NCI-H2107 treated with DMSO at 0.1 percent for 48 hours (cell line): ENCODE results near the gene PNPO.
"Not testable (repeated sequence)": the region's sequence is repeated elsewhere in the genome, so short reads cannot be mapped to it uniquely, and the experiment has no call there.

ENCODE experiments used
- DNase-seq: peaks from one replicate; lab custom pipeline; 2025; ENCODE audit not compliant: unreplicated experiment; lab: John Stamatoyannopoulos, UW

PNPO gene

DNA sequence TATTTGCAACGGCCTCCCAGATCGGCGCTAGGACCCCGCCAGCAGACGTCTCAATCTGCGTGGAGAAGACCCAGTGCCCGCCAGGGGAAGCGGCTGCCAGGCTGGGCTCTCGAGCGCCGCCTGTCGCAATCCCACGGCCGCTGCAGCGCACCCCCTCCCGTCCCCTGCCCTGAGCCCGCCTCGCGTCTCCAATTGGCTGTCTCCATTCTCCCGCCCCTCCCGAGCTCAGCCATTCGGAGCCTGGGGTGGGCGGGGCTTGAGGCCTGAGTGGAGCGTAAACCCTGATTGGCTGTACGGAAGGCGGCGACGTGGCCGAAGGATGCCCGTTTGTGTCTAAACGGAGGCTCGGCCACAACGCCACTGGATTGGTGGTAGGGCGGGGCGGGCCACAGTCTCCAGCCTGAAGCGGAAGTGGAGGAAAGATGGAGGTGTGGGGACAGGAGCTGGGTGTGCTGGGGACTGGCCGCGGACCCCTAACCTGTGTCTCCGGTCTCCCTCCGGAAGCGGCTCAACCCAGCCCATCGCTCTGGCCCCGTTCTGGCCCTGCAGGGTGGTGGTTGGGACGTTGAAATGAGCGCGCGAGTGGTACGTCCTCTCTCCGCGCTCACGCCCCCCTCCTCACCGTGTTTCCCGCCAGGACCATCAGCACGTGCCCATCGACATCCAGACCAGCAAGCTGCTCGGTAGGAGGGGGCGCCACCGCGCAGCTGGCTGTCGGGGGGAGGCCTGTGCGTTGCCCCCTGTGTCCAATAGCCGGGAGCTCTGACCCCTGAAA is 29.5 kb downstream of the PNPO start, which contains the start of gene CDK5RAP3:
Gene CDK5RAP3 (plus strand): TSS at position 389 of the 775 bp plus-strand sequence. CDS start 34 bp downstream, at position 423.
- DNase-seq: peak; percentile 97

DNA sequence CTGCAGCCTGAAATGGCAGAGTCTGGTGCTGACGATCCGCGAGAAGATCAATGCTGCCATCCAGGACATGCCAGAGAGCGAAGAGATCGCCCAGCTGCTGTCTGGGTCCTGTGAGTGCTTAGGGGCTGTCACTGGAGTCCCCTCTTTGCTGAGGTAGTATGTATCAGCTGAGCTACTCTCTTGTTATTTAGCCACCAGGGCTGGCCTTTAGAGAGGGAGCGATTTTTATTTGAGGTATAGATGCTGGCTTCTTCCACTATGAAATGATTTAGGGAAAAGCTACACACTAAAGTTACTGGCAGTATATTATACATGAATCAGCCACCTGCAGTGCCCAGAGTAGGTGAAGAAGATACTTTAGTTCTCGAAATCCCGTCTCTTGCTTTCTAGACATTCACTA is 32.2 kb downstream of the PNPO start:
- no peak for DNase-seq

DNA sequence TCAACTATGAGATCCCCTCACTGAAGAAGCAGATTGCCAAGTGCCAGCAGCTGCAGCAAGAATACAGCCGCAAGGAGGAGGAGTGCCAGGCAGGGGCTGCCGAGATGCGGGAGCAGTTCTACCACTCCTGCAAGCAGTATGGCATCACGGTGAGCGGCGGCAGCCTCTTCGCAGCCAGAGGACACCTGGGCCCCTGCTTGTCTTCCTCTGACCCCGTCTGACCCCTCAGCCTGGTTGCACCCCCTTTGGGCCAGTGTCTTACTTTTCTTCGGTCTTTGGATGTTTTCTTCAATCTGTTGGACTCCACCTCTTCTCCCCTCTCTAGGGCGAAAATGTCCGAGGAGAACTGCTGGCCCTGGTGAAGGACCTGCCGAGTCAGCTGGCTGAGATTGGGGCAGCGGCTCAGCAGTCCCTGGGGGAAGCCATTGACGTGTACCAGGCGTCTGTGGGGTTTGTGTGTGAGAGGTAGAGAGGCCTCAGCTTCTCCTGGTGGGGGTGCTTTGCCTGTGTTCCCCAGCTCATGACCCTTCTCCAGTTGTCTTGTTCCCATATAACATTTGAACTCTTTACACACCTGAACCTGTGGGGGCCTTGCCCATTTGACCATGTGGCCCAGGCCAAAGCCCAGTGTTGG is 33.9 kb downstream of the PNPO start:
- DNase-seq: no peak

DNA sequence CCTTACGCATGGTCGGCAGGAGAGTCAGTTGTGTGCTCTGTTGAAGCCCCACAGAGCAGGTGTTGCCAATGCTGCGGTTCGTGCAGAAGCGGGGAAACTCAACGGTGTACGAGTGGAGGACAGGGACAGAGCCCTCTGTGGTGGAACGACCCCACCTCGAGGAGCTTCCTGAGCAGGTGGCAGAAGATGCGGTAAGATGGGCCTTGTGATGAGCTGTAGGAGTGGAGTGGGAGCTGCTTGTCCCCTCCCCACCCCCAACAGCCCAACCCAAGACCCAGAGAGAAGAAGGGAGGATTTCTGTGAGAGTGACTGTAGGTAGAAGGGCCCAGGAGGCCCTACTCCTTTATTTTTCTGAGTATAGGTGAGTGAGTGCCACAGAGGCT is 34.4 kb downstream of the PNPO start:
- no peak for DNase-seq

DNA sequence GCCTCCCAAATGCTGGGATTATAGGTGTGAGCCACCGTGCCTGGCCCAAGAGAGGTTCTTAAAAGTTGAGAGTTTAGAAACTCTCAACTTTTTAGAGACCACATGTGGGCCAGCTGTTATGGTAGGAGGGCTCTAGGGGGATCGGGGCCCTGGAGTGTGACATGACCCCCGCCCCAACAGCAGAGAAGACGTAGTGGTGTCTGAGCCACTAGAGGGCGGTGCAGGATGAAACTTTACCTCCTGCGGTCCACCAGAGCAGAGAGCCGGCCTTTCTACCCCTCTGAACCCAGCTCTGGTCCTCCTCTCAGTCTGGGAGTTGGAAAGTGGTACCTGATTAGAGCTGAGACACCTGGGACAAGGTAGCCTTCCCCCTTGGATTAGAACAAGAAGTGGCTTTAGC is 37.0 kb downstream of the PNPO start:
- peak; percentile 30 for DNase-seq

DNA sequence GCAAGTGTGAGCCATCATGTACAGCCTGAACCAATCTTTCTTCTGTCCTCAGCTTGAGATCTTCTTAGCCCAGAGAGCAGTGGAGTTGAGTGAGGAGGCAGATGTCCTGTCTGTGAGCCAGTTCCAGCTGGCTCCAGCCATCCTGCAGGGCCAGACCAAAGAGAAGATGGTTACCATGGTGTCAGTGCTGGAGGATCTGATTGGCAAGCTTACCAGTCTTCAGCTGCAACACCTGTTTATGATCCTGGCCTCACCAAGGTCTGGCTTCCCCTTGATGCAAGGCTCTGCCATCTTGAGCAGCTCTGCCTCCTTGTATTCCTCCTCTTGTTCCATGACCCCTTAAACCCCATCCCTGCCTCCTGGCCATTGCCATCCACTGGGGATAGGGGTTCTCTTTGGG is 39.2 kb downstream of the PNPO start:
- no peak for DNase-seq

DNA sequence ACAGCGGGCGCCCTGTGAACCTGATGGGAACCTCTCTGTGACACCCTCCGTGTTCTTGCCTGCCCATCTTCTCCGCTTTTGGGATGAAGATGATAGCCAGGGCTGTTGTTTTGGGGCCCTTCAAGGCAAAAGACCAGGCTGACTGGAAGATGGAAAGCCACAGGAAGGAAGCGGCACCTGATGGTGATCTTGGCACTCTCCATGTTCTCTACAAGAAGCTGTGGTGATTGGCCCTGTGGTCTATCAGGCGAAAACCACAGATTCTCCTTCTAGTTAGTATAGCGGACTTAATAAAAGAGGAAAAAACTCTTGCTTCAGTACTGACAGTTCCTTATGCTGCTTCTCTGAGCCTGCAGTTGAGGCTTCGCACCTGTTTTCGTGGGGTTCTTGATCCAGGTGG is 40.1 kb downstream of the PNPO start:
- no peak for DNase-seq

DNA sequence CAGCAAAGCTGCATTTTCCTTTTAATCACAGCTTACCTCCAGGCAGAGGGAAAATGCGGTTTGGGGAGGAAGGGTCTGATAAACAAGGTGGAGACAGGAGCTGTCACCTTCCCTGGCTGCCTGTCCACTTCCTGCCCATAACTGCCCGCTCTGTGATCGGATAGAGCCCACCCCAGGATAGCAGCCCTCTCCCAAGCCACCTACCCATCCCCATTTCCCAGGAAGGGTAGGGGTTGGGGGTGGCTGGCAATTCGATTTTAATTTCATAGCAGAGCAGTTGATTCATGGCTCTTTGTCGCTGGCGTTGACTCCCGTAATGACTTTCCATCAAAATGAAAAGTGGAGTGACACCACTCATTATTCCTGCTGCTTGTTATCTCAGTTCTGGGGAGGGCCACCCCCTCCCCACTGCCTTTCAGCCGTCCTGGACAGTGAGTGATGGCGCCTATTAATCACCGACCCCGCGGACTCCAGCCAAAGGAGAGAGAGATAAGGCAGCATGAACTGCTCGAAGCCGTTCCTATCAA is 40.8 kb downstream of the PNPO start:
- no peak for DNase-seq

DNA sequence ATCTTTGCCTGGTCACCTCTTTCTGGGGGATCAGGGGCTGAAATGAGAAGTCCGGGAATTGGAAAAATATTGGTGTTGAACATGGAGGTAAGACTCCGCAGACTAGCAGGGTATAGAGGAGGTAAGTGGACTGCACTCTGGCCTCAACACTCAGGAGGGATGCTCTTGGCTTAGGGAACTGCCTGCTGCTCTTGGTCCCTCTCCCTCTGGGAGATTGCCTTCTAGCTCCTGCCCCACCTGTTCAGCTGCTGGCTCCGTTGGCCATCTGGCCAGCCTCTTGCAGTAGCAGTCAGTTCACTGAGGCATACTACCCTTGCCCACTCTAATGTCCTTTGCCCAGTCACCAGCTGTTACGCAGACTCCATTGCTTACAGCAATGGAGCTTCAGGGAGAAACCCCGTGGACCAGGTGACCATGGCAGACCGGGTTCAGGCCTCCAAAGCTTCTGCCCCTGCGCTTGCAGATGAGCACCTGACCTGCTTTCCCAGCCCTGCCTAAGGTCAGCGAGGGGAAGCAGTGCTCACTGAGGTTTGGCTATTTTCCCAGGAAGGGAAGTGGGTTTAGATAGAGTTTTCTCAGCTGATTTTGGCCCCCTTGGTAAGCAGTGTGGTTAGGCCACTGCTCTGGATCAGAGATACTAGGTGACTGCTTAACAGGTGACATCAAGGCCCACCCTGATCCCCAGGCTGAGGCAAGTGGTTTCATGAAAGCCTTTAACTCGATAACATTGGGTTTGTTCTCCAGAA is 41.4 kb downstream of the PNPO start:
- no peak for DNase-seq

DNA sequence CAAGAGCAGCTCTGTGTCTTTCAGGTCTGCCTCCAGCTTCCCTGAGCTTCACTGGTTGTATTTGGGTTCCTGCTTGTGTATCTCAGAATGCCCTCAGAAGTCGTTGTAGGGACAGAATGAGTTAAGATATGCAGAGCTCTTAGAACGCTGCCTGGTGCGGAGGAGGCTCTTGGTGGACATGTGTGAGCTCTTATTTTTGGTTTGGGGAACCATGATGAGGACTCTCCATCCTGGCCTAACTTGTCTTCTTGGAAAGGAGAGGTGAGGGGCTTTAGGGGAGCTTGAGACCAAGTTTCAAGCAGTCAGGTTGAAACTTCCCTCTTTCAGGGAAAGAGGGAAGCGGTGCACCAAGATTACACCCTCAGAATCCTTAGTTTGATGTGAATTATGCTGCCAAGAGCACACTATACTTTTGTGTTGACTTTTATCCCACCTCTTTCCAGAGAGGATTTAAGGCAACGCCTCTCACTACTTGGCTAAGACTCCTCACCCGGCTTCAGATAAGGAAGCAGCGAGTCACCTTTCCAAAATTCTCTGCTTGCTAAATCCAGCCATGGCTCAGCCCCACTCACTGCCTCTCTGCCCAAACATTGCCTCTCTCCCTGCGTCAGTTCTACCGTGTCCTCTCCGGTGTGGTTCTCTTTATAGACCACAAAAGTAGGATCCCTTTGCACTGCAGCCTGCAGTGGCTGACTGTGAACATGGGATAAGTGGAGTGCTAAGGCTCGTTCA is 42.3 kb downstream of the PNPO start:
- no peak for DNase-seq

DNA sequence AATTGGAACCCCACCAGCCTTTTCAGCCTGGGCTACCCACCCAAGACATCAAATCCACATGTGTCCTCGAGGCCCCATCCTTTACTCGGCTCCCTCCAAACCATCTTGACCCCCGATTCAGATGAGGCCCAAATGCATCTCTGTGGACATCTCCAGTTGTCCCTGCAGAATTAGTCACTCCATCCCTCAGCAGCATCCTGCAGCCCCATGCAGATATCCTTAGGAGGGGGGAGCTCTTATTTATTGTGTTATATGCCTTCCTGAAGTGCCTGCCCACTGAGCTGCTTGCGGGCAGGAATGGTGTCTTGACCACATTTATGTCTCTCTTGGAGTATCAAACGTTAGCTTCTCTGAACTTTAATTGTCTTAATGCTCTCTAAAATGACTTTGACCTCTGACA is 45.1 kb downstream of the PNPO start:
- no peak for DNase-seq

DNA sequence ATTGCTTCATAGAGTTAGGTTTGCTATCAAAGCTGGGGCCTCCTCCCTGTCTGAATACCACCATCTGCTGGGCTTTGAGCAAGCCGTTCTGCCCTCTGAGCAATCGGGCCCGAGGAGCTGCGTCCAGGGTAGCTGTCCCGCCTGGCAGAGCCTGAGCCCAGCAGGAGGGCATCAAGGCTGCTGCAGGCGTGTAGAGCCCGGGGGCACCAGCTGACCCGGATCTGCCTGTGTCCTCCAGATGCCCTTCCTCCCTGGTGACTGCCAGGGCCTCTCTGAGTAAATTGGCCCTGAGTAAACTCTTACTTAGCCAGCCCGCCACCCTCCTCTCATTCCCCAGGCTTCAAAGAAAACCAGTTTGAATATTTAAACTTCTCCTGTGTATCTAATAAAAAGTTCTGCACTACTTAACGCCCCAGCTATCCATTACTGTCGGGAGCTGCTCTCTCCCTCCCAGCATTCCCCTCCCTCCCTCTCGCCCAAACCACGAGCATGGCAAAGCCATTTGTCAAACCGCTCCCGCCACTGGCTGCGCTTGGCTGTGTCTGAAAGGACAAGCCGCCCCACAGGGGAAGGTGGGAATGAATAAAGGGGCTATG is 46.0 kb downstream of the PNPO start:
- DNase-seq: peak; percentile 49

DNA sequence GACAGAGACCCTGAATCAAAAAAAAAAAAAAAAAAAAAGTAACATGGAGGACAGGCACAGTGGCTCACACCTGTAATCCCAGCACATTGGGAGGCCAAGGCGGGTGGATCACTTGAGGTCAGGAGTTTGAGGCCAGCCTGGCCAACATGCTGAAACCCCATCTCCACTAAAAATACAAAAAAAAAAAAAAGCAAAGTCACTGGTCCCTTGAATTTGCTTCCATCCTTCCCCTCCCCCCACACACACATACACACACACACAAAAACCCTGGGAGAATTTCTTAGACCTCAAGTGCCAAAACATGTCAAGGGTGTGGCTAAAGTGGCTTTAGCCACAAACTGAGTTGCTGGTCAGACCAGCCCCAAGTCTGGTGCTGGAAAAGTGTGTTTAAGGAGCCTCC is 47.1 kb downstream of the PNPO start:
- not testable (repeated sequence) for DNase-seq

DNA sequence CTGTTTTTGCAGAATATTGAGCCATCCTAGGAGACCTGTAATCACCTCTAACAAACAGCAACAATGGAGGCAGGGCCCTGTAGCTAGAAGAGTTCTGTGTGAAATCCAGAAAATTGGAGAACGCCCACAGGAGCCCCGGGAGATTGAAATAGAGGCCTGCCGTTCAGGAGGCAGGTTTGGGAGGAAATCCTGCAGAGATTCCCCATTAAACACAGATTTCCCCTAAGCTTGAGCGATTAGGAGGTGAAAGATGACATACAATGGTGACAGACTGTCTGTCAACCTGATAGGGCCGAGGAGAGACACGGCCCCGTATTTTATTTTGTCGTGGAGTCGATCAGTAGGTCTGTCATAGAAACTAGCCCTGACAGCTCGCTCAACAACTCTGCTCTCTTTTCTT is 47.8 kb downstream of the PNPO start:
- no peak for DNase-seq

DNA sequence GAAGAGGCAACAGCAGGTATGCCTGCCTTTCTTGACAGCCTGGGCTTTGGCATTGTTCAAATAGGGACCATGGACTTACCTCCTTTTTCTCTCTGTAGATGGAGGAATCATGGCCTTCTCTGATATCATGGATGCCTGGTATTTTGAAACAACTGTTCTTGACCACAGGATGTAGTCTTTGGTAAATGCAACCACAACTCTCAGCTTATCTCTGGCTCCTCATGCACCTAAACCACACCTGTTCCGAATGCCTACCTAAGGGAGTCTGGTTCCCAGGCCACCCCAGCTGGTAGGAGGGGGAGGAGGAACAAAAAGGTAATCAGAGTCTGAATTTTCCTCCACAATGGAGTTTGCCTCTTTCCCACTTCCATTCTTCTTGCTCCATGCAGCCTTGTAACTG is 48.3 kb downstream of the PNPO start:
- no peak for DNase-seq

DNA sequence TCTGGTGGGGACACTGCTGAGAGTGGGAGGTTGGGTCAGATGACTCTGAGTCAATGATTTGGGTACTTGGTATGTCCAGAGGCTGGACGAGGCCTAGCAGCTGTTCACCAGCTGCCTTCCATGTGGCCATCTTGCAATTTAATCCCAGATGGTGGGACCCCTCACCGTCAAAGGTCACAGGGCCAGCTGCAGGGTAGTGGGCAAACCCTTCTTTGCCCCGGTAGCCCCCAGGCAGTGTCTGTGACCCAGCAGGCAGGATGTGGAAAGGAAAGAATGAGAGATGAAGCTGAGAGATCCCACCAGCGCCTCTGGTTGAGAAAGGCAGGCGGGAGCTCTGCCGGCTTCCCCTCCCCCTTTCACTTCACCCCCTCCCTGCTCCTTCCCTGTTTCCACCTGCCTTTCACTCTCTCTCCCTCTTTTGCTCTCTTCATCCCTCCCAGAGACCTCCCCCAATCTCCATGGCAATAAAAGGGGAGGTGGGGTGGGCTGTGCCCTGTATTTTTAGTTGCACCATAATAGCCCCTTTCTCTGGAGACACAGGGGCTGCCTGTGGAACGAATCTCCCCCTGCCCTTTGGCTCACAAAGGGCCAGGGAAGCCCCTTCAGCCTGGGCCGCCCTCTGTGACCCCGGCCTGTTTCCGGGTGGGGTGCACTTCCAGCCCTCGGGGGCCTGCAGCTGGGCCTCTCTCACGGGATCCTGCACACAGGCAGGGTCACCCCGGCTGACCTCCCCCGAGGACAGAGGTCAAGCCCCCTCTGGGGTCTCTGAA is 49.8 kb downstream of the PNPO start:
- no peak for DNase-seq

DNA sequence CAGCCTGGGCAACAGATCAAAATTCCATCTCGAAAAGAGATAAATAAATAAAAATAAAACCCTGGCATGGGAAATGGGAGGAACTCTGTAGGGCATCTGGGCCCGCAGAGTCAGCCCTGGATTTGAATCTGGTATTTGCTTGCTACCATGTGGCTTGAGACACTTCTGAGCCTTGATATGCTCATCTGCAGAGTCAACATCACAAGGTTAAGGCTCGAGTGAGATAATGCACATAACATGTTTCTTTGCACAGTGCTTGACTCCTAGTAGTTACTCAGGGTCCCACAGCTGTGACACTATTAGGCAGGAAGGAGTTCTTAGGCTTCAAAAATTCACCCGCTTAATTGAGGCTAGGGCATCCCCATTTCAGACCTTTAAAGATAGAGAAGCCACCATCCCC is 50.8 kb downstream of the PNPO start:
- no peak for DNase-seq

DNA sequence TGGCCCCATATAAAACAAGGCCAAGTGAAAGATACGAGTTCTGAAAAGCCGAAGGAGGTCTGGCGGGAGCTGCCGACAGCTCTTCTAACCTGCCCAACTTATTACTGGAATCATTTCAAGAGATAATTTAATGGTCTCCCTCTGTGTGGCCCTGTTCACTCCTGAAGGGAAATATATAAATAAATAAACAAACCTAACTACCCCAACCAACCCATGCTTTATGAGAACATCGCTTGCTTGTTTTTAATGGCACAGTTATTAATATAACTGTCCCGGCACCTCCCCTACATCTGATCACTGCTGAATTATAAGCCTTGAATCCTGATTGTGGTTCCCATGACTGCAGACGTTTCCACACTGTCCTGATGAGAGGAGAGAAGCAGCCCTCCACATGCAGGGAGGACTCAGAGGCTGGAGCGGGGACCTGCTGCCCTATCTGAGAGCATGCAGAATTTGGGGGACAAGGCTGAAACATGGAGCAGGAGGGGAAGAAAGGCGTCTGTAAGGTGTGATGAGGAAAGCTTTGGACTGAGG is 51.7 kb downstream of the PNPO start:
- DNase-seq: no peak

DNA sequence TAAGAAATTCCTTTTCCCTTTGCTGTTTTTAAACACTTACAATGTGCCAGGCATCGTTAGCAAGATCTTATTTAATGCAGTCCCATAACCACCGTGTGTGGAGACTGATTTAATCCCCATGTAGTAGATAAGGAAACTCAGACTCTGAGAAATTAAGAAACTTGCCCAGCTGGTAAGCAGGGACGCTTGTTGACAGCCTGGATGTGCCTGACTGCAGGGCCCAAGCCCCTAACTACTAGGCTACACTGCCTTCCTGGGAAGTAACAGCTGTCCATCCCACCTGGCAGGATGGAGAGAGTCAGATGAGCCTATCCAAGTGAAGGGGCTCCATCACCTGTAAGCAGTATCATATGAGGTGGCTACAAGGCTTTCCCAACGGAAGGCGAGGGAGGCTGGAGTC is 52.6 kb downstream of the PNPO start:
- DNase-seq: no peak

DNA sequence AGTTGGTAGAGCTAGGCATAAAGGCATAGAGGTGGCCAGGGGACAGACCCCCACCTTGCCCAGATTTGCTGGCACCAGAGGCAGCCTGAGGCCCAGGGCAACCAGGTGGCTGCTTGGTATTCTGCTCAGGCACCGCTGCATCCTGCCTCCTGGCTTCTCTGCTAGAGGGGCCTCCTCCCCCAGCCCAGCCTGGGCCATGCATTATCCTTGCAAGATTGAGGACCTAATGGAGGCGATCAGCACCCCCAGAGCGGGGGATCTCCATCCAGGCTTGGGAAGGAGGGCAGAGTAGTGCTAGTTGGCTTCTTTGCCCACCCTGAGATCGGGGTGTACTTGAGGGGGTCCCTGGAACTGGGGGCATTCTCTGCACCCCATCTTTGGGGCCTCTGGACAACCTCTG is 53.4 kb downstream of the PNPO start:
- DNase-seq: no peak
